IMR-90 (cell line): ENCODE data around the gene NEURL4. TPM values are rescaled to one million over a fixed set of nuclear protein-coding genes. Genes with fewer than 3 reads are reported as not detected.

Source experiments
- ATAC-seq: fragments of 200-7000 bp; cut with Tn5 transposase; 2 replicates; pipeline ENCODE4 v1.9.1; 2020; ENCODE audit warnings: low read depth, mild to moderate bottlenecking, moderate library complexity
- BruUV-seq: library from RNA; stranded (reverse); fragments of 400-500 nt; replicated peaks from 2 replicates; lab custom pipeline; 2021; lab: Mats Ljungman, UMichigan
- CTCF ChIA-PET: fragments of 300-600 bp; formaldehyde crosslinking; extraction: SDS; loops from one replicate; lab custom pipeline; 2021; ENCODE audit warnings: antibody characterized with exemption; lab: Yijun Ruan, JAX
- POLR2A ChIA-PET: fragments of 300-600 bp; sonication (Branson Sonifier 250); formaldehyde crosslinking; loops from one replicate; lab custom pipeline; 2022; ENCODE audit warnings: antibody characterized with exemption; ENCODE audit not compliant: unreplicated experiment; lab: Charles Lee
- DNase-seq: peaks from one replicate; pipeline ENCODE4 v3.0.0; 2013
- H2AFZ ChIP-seq: replicated peaks from 2 replicates; pipeline ENCODE3; 2013; ENCODE audit warnings: low read length, mild to moderate bottlenecking; ENCODE audit not compliant: poor library complexity
- H2AK5ac ChIP-seq: 2 replicates; pipeline ENCODE4 v1.6.1; 2013; ENCODE audit warnings: low read depth, low read length, inconsistent platforms
- H2AK9ac ChIP-seq: replicated peaks from 2 replicates; pipeline ENCODE3; 2013; ENCODE audit warnings: mild to moderate bottlenecking, low read depth, low read length, moderate library complexity; ENCODE audit not compliant: poor library complexity
- H2BK120ac ChIP-seq: 2 replicates; pipeline ENCODE4 v1.6.1; 2013; ENCODE audit warnings: low read depth, low read length, inconsistent platforms
- H2BK15ac ChIP-seq: 3 replicates; pipeline ENCODE4 v1.6.1; 2013; ENCODE audit warnings: low read depth, low read length, inconsistent platforms
- H2BK20ac ChIP-seq: 2 replicates; pipeline ENCODE4 v1.6.1; 2013; ENCODE audit warnings: low read depth, mild to moderate bottlenecking, inconsistent platforms, low read length, moderate library complexity
- H2BK5ac ChIP-seq: 2 replicates; pipeline ENCODE4 v1.6.1; 2013; ENCODE audit warnings: mild to moderate bottlenecking, low read depth, low read length, inconsistent platforms; ENCODE audit not compliant: poor library complexity, severe bottlenecking
- H3K14ac ChIP-seq: replicated peaks from 2 replicates; pipeline ENCODE4 v1.6.1; 2013; ENCODE audit warnings: low read depth, low read length, inconsistent platforms
- H3K18ac ChIP-seq: 2 replicates; pipeline ENCODE4 v1.6.1; 2013; ENCODE audit warnings: low read depth, low read length, control low read depth
- H3K23ac ChIP-seq: 2 replicates; pipeline ENCODE4 v1.6.1; 2013; ENCODE audit warnings: low read depth, low read length, inconsistent platforms
- H3K27ac ChIP-seq: 2 replicates; pipeline ENCODE4 v1.5.1; 2013; ENCODE audit warnings: mild to moderate bottlenecking, control low read depth, low read length; ENCODE audit not compliant: insufficient read depth
- H3K27me3 ChIP-seq: 2 replicates; pipeline ENCODE4 v1.6.1; 2013; ENCODE audit warnings: low read length; ENCODE audit not compliant: control insufficient read depth, insufficient read depth
- H3K36me3 ChIP-seq: 2 replicates; pipeline ENCODE4 v1.6.1; 2013; ENCODE audit warnings: low read length, mixed read lengths; ENCODE audit not compliant: control insufficient read depth, insufficient read depth
- H3K4ac ChIP-seq: 2 replicates; pipeline ENCODE4 v1.6.1; 2013; ENCODE audit warnings: low read depth, low read length, inconsistent platforms
- H3K4me1 ChIP-seq: 2 replicates; pipeline ENCODE4 v1.6.1; 2013; ENCODE audit warnings: low read length, mixed read lengths; ENCODE audit not compliant: control insufficient read depth, insufficient read depth
- H3K4me2 ChIP-seq: 2 replicates; pipeline ENCODE4 v1.6.1; 2013; ENCODE audit warnings: low read depth, mild to moderate bottlenecking, control low read depth, low read length, moderate library complexity
- H3K4me3 ChIP-seq: 2 replicates; pipeline ENCODE4 v1.5.1; 2013; ENCODE audit warnings: low read depth, mild to moderate bottlenecking, control low read depth, low read length, moderate library complexity; ENCODE audit not compliant: insufficient read depth
- H3K56ac ChIP-seq: 2 replicates; pipeline ENCODE4 v1.6.1; 2013; ENCODE audit warnings: low read length, inconsistent platforms; ENCODE audit not compliant: insufficient read depth; ENCODE audit errors: extremely low read depth
- H3K79me1 ChIP-seq, 2 experiments: 2 replicates each; pipeline ENCODE4 v1.6.1; 2013; ENCODE audit warnings: low read length in 2 of 2, inconsistent platforms in 1 of 2, low read depth in 1 of 2
- H3K9ac ChIP-seq: 2 replicates; pipeline ENCODE4 v1.6.1; 2013; ENCODE audit warnings: low read depth, low read length, control low read depth
- H3K9me1 ChIP-seq: 2 replicates; pipeline ENCODE4 v1.6.1; 2013; ENCODE audit warnings: low read length, inconsistent platforms; ENCODE audit not compliant: insufficient read depth
- H3K9me3 ChIP-seq: 2 replicates; pipeline ENCODE4 v1.6.1; 2013; ENCODE audit warnings: low read length; ENCODE audit not compliant: control insufficient read depth, insufficient read depth
- H4K20me1 ChIP-seq: 2 replicates; pipeline ENCODE4 v1.6.1; 2013; ENCODE audit warnings: low read length, inconsistent platforms; ENCODE audit not compliant: insufficient read depth
- H4K5ac ChIP-seq: 2 replicates; pipeline ENCODE4 v1.6.1; 2013; ENCODE audit warnings: mild to moderate bottlenecking, low read depth, low read length, control low read depth
- H4K8ac ChIP-seq, 2 experiments: 2 replicates each; pipeline ENCODE4 v1.6.1; 2013; ENCODE audit warnings: low read depth in 2 of 2, low read length in 2 of 2, control low read depth in 1 of 2, inconsistent platforms in 1 of 2
- H4K91ac ChIP-seq: 2 replicates; pipeline ENCODE4 v1.6.1; 2013; ENCODE audit warnings: low read depth, low read length, inconsistent platforms; ENCODE audit not compliant: insufficient read depth
- MAFK ChIP-seq: IDR thresholded peaks from 2 replicates; pipeline ENCODE4 v1.6.1; 2012; ENCODE audit warnings: low read depth, low read length, improper control_type of control experiment
- MXI1 ChIP-seq: IDR thresholded peaks from 2 replicates; pipeline ENCODE4 v1.6.1; 2012; ENCODE audit warnings: low read depth, mild to moderate bottlenecking, low read length, moderate library complexity, borderline replicate concordance
- SMC3 ChIP-seq: fragments of 150-350 bp; IDR thresholded peaks from 2 replicates; pipeline ENCODE4 v1.6.1; 2016; ENCODE audit warnings: low read depth, mild to moderate bottlenecking, antibody characterized with exemption, low read length, moderate library complexity
- WGBS, 2 experiments: methylation state at CpG; one replicate each; pipeline versions ENCODE4 v1.1.5 to v1.1.7; 2013; ENCODE audit warnings: missing lambda C conversion rate in 2 of 2; ENCODE audit not compliant: insufficient read length in 1 of 2; ENCODE audit errors: extremely low coverage in 2 of 2; 5-methylcytosine and 5-hydroxymethylcytosine counted together
- dilution Hi-C: fragments of 300-500 bp; cut with HindIII; formaldehyde crosslinking; loops from one replicate; pipeline ENCODE4 v1.14.3; 2018; ENCODE audit warnings: low sequenced_read_pairs; ENCODE audit not compliant: unreplicated experiment
- in situ Hi-C: fragments of 300-500 bp; cut with MboI; formaldehyde crosslinking; loops from 3 replicates; pipeline ENCODE4 v1.14.3; 2019; ENCODE audit warnings: low sequenced_read_pairs, inconsistent platforms, mixed read lengths
- intact Hi-C: fragments of 100-400 bp; cut with micrococcal nuclease; formaldehyde crosslinking; loops from 2 replicates; pipeline ENCODE4 v1.10.0; 2022
- polyA plus RNA-seq, 3 experiments: library from polyadenylated mRNA; depleted of rRNA; stranded (reverse); fragments of >200 nt; gene quantifications; 2 replicates each; pipeline ENCODE4 v1.2.3, GENCODE V29; 2012; ENCODE audit warnings: low replicate concordance in 1 of 3
- total RNA-seq: library from RNA; depleted of rRNA; stranded (reverse); fragments of >200 nt; gene quantifications from 2 replicates; pipeline ENCODE4 v1.2.3, GENCODE V29; 2012

NEURL4 gene
- total and polyA plus RNA-seq, 2 of the 4 experiments (the other 2 are of a cell fraction): 8.4 to 23.3 TPM

- no peak overlapping the region for H3K27ac ChIP-seq
- H4K20me1 ChIP-seq: no peaks in the 10 kb centered on the region
- ATAC-seq (no peak), DNase-seq (no peak)
- dilution Hi-C loops (no loop called here), intact Hi-C loops (no loop called here), in situ Hi-C loops (no loop called here)
- H2BK120ac ChIP-seq: no peak overlapping the region
- no peak overlapping the region for H4K5ac ChIP-seq
- no TSS peak for BruUV-seq
- H3K9me3 ChIP-seq: no peaks in the 10 kb centered on the region
- H2BK20ac ChIP-seq: no peak overlapping the region
- no peak overlapping the region for H3K23ac ChIP-seq
- H3K4ac ChIP-seq: no peak overlapping the region
- no peak overlapping the region for H2BK5ac ChIP-seq
- no peaks in the 10 kb centered on the region for H3K79me1 ChIP-seq
- WGBS, 2 experiments: 87% methylated on average over 10 of the region's 16 CpGs; no CpG with 5 or more reads in 1 of the 2 experiments
- H3K4me3 ChIP-seq: no peak overlapping the region
- H3K18ac ChIP-seq: no peak overlapping the region
- H3K9me1 ChIP-seq: no peaks in the 10 kb centered on the region
- no peak overlapping the region for H3K14ac ChIP-seq
- no peak overlapping the region for H3K9ac ChIP-seq
- H3K4me2 ChIP-seq: no peak overlapping the region
- H3K27me3 ChIP-seq: peaks cover 53% of the 10 kb centered on the region
- H3K36me3 ChIP-seq: no peaks in the 10 kb centered on the region
- POLR2A ChIA-PET: no interaction called here
- no peak overlapping the region for H4K8ac ChIP-seq
- H4K91ac ChIP-seq: no peak overlapping the region
- H2AK5ac ChIP-seq: no peak overlapping the region
- CTCF ChIA-PET: no interaction called here
- H3K56ac ChIP-seq: no peak overlapping the region
- H2AFZ ChIP-seq: no peak overlapping the region
- no peak overlapping the region for H2AK9ac ChIP-seq
- no peak overlapping the region for H2BK15ac ChIP-seq
- H3K4me1 ChIP-seq: peaks cover 2% of the 10 kb centered on the region; the same call in 1 of the 2 replicates
- TF ChIP-seq MXI1 (no peak), MAFK (no peak), SMC3 (no peak)
Observed at GRCh38 chr17:7284911-7285310, 44.2 kb downstream of the NEURL4 start.
